GM12878 (cell line): Measurements from ENCODE around the gene SLC22A23. TPM values are rescaled to one million over a fixed set of nuclear protein-coding genes. Genes with fewer than 3 reads are reported as not detected.

Experiments used
- BHLHE40 ChIP-seq, 2 experiments: fragments of 450-650 bp in 1 of 2; IDR thresholded peaks; 2 replicates each; pipeline ENCODE4 v1.6.1; 2011 to 2017; ENCODE audit warnings: low read depth in 2 of 2, borderline replicate concordance in 1 of 2, improper control_type of control experiment in 1 of 2, low read length in 1 of 2, mild to moderate bottlenecking in 1 of 2
- MEF2A ChIP-seq: IDR thresholded peaks from 2 replicates; pipeline ENCODE4 v1.6.1; 2011; ENCODE audit warnings: low read depth, mild to moderate bottlenecking, low read length, moderate library complexity; ENCODE audit not compliant: insufficient read depth
- SUZ12 ChIP-seq: fragments of 200-600 bp; sonication (generic); IDR thresholded peaks from one replicate; pipeline ENCODE4 v1.6.1; 2018; ENCODE audit warnings: antibody characterized with exemption, mild to moderate bottlenecking; ENCODE audit not compliant: unreplicated experiment
- ZNF687 ChIP-seq: fragments of 450-650 bp; IDR thresholded peaks from 2 replicates; pipeline ENCODE4 v1.6.1; 2017; ENCODE audit warnings: mild to moderate bottlenecking, moderate library complexity
- polyA plus RNA-seq, 11 experiments: library from polyadenylated mRNA; depleted of rRNA in 4 of 11; unstranded in 6 of 11; stranded (reverse) in 5 of 11; fragments of >200 nt; fragmentation: Nextera tagmentation in 4 of 11; fragmentation: Illumina TruSeq in 1 of 11; extraction: Ambion mirVana in 4 of 11; extraction: Trizol in 1 of 11; gene quantifications; 1 replicate in 1 of 11; 2 replicates in 10 of 11; pipeline versions ENCODE4 v1.2.1 to v1.2.3, GENCODE V29; 2011 to 2016; ENCODE audit warnings: inconsistent platforms in 2 of 11, missing spikeins in 2 of 11, low read depth in 1 of 11
- total RNA-seq, 4 experiments: library from RNA; depleted of rRNA in 3 of 4; stranded (reverse); fragments of >200 nt in 3 of 4; fragmentation: Illumina TruSeq in 1 of 4; extraction: Trizol in 1 of 4; gene quantifications; 2 replicates each; pipeline versions ENCODE4 v1.2.1 to v1.2.3, GENCODE V29; 2013 to 2021
- TF ChIP-seq, protein P1 (sequence below), 3 experiments: IDR thresholded peaks in 2 of 3; conservative IDR thresholded peaks in 1 of 3; 2 replicates each; pipeline ENCODE4 v1.5.1; 2011; ENCODE audit warnings: low read depth in 3 of 3, low read length in 3 of 3, mild to moderate bottlenecking in 3 of 3, control low read depth in 2 of 3, moderate library complexity in 2 of 3, inconsistent platforms in 1 of 3, mixed read lengths in 1 of 3; ENCODE audit not compliant: control insufficient read depth in 2 of 3, insufficient read depth in 1 of 3; ENCODE audit errors: extremely low read depth in 1 of 3

SLC22A23 gene
- total and polyA plus RNA-seq, 10 of the 15 experiments (the other 5 are each of a cell fraction or from before 2014, with no cell fraction given), result 0.20 to 2.4 (median 0.74) TPM

DNA sequence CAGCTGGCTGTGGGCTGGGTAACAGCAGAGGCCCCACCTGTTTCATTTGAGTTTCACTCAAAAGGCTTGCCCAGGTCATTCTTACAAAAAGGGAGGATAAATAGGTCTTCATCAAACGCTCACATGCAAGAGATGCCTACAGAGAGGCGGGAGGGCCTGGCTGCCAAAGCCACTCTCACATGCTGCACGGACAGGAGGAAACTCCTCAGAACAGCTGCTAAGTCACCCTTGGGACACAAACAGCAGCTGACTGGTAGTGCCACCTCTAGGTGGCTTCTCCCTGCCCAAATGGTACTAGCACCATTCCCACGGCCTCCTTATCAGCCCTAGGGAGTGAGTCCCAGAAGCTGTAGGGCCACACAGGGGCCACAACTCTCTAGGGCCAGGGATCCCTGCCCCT is 23.8 kb downstream of the SLC22A23 start (continued):
- TF ChIP-seq, protein P1, sequence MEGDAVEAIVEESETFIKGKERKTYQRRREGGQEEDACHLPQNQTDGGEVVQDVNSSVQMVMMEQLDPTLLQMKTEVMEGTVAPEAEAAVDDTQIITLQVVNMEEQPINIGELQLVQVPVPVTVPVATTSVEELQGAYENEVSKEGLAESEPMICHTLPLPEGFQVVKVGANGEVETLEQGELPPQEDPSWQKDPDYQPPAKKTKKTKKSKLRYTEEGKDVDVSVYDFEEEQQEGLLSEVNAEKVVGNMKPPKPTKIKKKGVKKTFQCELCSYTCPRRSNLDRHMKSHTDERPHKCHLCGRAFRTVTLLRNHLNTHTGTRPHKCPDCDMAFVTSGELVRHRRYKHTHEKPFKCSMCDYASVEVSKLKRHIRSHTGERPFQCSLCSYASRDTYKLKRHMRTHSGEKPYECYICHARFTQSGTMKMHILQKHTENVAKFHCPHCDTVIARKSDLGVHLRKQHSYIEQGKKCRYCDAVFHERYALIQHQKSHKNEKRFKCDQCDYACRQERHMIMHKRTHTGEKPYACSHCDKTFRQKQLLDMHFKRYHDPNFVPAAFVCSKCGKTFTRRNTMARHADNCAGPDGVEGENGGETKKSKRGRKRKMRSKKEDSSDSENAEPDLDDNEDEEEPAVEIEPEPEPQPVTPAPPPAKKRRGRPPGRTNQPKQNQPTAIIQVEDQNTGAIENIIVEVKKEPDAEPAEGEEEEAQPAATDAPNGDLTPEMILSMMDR (IDR thresholded peaks at IDR 0.05 in 2 of 3, conservative IDR thresholded peaks at IDR 0.05 in 1 of 3; ENCODE audit: control insufficient read depth in 2 of 3, extremely low read depth in 1 of 3, insufficient read depth in 1 of 3, low read depth in 3 of 3, low read length in 3 of 3), result peak; percentile 10 to 27 (median 18); a peak in 3 of 6 replicates
- TF ChIP-seq BHLHE40 (IDR thresholded peaks at IDR 0.05; ENCODE audit: borderline replicate concordance in 1 of 2, low read depth in 2 of 2, low read length in 1 of 2) (peak in 1 of 2 experiments; percentile 23; a peak in 1 of 4 replicates), SUZ12 (no peak), ZNF687 (peak; percentile 55; the same call in 1 of the 2 replicates), MEF2A (no peak)
- TF ChIP-seq, all 136 proteins: peak for 6
